GF-D8 (cell line): Measurements from ENCODE around the gene AFDN.
A peak's percentile ranks its signal among the peaks of the same experiment; 100 is the strongest.

ENCODE experiments used
- DNase-seq: peaks from one replicate; lab custom pipeline; 2025; lab: John Stamatoyannopoulos, UW

The AFDN gene

DNA sequence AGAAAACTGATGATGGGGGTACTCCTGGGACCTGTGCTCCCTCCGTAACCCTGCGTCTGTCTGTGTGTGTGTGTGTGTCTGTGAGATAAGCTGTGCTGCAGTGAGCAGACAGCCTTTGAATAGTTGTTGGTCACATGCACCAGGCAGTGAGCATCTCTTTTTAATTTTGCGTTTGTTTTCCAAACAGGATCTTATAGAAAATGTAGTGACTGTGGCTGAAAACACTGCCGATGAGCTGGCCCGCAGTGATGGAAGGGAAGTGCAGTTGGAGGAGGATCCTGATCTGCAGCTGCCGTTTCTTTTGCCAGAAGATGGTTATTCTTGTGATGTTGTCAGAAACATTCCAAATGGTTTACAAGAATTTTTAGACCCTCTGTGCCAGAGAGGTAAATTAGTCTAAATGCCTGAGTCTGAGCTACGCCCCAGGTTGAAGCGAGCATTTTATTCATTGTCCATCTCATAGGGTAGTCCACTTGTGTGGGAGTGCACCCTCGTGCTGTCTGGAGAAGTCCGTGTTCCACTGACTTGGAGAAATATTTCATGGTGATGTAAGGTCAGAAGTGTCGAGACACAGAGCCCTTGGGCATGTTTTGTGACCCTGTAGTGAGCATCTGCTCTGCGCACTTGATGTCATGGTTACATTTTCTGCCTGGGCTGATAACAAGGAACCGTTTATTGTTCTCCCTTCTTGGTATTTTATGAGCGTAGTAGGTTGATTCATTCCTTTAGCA lies 92.0 kb downstream of the AFDN start:
- DNase-seq, result no peak

DNA sequence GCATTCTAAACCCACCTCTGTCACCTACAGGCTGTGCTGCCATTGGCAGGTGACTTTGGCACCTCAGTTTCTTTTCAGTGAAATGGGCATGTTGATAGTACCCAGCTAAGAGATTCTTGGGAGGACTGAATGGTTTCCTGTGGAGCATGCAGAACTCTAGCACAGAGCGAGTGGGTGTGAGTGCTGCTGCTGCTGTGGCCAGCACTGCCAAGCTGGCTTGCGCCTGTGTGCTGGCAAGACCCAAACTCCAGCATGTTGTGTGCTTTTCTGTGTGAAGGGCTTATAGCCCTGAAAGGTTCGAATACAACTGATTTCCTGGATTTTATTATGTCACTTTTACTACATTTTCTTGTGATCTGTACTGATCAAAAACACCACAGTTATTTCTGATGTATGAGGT lies 92.6 kb downstream of the AFDN start:
- no peak for DNase-seq

DNA sequence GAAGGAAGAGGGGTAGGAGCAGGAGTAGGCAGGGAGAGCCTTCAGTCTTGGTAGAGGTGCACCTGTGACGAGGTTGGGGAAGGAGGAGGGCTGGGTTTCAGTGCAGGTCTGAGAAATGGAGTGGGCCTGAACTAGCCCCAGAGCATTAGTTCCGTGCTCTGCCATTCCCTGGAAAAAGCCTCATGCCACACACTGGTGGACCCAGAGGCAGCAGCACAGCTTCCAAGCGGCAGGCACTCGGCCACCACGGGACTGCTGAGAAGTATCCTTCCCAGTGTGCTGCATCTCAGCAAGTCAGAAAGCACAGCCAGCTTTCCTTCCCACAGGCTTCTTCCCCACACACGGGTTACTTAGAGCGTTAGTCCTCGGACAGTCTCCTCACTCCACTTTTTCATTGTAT lies 93.5 kb downstream of the AFDN start:
- DNase-seq, result no peak

DNA sequence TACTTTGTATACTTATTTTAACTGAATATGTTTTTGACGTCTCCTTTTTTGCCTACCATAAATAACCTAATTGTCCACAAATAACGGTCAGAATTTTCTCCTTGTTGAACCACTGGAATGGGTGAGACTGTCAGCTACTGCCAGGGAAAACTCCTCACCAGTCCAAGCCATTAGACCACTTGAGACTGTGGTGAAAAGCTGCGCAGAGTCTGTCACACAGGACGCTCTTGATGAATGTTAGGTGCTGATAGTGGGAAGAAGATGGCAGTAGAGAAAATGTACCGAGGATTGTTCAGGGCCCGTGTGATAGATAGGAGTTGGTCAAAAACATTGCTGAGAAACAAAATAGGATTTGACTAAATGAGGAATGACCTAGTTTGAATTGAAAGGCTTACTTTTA lies 95.1 kb downstream of the AFDN start:
- no peak for DNase-seq

DNA sequence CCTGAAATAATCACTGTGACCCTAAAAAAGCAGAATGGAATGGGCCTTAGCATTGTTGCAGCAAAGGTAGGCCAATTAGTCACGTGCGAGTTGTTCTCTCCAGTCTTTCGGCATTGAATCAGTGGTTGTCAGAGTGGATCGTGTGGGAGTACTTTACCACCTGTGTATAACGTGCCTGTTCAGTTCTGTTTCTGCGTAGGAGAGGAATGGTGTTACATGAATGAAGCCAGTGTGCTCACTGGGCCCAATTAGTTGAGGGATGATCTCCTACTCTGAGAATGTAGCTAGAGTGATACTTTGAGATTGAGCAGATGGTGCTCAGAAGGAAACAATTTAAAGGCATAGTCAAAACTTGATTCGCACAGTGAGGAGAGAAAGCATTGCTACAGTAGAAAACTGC lies 98.3 kb downstream of the AFDN start:
- DNase-seq, result no peak

DNA sequence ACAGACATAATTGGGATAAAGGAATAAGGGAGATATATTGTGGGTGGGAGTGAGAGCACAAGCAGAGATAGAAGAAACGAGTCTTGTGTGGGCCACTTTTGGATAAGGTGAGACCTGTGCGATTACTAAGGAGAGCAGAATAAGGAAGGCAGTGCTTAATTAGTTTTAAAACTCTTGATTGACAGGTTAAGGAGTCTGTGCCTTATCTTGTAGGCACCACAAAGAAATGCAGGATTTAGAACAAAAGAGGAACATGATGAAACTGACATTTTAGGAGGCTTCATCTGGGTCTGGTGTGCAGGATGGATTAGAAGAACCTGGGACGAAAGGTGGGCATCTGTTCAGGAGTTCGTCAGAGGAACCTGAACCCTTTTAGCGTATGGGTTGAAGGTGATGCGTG lies 100.5 kb downstream of the AFDN start:
- DNase-seq, result no peak

DNA sequence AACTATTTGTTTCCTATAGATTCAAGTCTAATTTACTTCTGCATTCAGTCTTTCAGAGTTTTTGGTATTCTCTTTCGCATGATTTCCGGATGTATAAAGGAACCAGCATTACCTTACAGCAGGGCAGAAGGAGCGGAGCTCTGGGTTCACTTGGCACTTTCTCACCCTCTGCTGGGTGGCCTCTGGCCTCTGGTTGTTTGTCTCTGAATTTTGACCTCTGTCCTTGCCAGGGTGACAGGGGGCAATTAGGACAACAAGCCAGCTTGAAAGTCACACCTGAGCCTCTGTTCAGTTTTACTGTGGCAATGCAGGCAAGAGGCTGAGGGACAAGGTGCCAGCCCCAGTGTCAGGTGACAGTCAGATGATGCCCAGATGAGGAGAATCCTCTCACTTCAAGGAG lies 101.4 kb downstream of the AFDN start:
- no peak for DNase-seq

DNA sequence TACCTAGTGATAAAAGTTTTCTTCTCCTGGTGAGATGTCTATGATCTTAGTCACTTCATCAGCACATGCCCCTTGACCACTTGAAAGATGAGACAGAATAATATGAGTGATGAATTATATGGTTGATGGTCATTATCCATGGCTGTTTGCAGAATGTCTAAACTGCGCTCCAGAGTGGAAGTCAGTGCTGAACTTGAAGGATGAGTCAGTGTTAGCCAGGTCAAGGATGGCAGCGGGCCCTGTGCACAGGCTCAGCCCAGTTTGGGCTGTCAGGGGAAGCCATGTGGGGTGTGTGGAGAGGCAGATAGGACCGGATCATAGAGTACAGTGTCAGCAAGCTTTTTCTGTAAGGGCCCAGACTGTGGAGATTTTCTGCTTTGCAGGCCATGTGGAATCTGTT lies 103.6 kb downstream of the AFDN start:
- DNase-seq, result no peak

DNA sequence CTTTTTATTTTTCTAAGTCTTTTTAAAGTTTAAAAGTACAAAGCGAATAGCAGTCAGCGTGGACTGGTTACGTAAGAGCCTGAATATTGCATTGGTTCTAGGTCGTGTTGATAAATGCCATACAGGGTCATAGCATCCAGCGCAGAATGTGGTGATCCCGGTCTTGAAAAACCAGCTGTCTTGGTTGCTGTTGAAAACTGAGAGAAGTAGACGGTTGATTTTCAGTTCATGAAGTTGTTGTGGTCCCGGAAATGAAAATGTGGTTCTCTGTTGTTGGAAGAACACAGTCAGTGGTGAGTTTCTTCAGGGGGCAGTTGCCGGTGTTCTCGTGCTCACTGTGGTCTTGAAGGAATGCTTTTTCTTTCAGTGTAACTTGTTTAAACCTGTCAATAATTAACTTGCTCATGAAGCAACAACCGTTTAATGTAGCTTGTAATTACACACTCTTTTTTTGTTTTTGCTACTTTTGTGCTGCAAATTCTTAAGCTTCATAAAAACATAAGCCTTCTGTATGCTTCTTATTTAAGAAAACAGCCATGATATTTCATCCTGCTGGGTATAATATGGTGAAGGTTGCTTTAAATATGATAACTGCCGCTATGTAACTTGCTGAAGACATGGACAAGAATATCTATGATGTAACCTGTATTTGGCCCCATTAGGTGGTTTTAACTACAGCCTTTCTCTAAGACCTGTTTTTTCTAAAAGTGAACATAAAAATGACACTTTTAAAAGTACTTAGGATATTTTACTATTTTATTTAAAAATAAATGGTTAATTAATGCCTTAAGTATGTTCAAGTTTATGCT lies 106.0 kb downstream of the AFDN start:
- DNase-seq, result no peak

DNA sequence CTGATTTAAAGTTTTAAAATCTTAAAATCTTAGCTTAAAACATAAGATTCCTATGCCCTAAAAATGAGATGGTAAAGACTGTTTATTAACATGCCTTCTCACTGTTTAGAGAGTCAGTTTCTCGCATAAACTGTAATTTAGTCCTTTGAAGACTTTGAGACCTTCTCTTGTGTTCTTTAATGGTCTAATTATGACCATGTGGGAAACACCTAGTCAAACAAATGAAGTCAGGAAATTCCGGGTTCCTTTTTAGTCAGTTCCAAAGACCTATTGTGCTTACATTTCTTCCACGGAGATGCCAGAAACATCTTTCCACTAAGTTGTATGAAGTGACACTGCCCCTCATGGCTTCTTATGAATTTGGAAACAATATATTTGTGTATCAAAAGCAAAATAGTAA lies 106.6 kb downstream of the AFDN start:
- DNase-seq, result no peak

DNA sequence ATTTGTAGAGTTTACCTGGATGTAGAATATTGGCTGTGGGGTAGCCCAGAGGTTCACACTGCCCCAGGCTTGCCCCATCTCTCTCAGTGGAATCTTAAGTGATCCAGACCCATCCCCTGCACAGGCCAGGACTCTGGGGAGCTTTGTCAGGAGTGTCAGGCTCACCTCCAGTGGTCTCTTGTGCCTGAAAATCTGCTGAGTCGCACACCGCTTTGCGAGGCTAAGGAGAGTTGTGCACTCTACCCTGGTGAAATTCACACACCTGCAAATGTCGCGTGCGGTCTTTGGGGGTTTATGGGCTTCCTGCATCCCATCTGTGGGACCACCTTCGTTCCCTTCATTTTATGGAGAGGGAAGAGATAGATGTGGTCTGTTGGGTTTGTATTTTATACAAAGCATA lies 107.1 kb downstream of the AFDN start:
- no peak for DNase-seq

DNA sequence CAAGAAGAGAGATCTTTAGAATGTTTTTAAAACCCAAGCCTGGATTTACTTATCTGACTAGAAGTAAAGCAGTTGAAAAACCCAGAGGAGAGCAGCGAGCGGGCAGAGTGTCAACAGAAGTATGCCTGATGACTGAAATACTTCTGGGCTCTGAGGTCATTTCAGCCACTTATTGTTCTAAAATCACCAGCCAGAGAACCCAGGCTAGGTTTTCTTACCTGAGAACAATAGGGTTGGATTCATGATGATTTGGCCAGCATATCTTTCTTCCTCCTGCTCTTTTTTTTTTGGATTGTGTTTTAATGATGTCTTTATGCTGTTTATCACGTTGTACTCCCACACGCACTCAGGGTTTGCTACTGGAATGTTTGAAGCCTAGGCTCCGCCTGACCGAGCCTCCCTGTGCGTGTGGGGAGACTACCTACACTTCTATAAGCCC lies 107.7 kb downstream of the AFDN start:
- no peak for DNase-seq

DNA sequence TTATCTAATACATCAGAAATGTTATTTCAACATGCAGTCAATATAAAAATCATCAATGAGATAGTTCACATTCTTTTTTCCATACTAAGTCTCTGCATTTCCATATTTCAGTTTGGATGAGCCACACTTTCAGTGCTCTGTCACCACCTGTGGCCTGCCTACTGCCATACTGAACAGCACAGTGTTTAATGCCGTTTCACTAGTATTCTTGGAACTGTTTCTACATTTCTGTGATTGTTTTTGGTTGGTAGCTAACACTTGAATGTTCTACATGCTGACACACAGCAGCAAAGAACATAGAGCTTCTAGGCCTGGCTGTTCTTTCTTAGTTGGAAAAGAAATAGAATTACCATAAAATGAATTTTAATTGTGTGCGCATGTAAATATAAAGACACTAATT lies 109.3 kb downstream of the AFDN start:
- no peak for DNase-seq

DNA sequence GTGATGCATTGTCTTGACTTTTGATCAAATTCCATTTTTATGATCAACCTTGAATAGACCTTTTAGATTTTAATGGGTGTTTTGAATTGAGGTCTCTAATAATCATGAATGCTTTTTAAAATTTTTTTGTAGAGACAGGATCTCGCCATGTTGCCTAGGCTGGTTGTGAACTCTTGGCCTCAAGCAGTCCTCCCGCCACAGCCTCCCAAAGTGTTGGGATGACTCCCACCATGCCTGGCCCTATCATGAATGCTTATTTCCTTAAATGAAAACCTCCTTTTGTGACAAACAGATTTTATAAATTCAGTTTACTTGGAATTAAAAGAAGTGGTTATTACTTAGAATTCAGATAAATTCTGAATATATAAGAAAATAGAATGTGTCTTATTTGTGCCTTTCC lies 110.6 kb downstream of the AFDN start:
- DNase-seq, result no peak

DNA sequence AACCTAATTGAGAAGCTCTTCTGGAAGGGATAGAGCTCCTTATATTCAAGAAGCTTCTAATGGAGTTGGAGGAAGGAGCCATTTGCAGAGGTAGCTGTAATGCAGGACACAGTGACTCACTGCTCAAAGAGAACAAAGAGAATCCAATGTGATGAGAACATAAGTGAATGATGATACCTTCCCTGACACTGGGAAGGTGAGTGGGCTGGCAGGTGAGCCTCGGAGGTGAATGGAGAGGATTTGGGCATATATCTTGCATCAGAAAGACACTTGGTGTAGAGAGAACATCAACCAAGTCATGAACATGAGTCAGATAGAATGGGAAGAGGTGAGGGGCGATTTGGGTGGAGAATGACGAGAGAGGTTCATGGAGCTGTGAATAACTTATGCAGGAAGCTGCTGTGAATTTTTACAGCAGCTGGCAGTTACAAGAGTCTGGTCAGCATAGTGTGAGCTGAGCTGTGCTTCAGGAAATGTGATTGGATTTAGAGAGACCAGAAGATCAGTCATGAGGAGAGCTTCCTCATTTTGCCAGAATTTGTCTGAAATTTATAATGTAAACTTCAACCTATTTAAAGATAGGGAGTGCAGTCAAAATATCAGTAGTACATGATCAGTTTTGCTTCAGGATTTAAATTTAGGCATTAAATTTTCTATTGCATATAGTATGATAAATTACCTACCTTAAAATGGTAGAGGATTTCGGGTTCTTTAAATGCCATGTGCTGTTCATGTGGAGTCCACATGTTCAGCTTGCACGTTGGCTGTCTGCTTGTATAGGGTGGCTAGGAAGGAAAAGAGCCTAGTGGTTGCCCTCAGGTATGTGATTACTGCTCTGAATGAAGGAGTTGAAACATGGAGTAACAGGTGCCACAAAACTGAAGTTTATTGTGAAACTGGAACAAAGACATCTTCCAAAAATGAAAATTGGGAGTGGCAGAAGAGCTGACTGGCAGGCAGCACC lies 111.5 kb downstream of the AFDN start:
- peak; percentile 44 for DNase-seq

DNA sequence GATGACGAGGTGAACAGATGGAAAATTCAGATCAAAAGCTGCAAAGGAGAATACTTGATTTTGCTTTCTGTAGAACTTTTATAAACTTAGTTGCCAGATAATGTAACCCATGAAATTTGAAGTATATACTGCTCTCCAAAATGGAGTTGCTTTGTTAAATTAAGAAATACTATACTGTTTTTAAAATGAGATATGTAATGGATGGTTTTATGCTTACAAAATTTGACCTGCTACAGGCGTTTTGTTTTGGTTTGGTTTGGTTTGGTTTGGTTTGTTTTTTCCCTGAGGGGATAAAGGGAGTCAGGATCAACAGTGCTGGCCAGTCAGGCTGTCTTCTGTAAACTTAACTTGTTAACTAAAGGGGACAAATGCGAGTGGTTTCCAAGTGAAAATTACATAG lies 115.1 kb downstream of the AFDN start:
- DNase-seq, result no peak

DNA sequence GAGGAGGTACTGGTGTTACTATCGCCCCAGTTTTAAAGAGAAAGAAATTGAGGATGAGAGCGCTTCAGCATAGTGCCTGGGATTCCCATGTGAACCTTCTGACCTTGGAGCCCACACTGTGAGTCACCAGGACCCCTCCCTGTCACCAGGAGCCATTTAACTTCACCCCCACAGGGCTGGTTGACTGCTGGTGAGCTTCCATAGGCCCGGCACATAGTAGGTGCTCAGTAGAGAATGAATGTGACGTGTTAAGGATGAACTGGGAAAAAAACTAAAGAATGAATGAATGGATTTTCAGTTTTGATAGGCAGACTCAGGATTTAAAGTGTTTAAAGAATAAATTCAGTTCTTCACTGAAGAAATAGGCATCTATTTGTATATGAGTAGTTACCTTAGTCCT lies 117.4 kb downstream of the AFDN start:
- DNase-seq, result no peak

DNA sequence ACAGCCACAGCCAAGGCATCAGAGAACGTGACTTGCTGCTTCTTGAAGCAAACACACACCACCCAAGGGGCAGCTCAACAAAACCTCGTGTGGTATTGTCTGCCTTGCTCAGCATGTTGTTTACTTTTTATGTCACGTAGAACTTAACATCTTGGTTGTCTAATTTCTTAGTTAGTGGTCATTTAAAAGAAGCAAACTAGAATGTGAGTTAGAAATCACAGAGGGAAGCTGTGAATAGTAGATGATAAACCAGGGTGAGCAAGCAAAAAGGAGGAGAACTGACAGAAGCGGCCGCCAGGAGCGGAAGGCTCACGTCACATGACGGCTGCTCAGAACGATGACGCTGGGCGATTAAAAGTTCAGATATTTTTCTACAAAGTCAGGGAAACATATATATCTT lies 119.3 kb downstream of the AFDN start:
- no peak for DNase-seq

DNA sequence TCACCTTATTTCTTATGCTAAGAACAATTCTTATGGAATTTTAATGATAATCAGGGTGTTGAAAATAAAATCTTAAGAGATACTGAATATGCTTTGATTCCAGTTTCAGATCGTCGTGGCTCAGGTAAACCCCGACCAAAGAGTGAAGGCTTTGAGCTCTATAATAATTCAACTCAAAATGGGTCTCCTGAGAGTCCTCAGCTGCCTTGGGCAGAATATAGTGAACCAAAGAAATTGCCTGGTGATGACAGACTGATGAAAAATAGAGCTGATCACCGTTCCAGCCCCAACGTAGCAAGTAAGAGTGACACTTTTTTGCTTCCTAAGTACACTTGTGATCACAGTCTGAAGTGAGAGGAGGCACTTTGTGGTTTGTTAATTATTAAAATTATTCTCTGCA lies 119.9 kb downstream of the AFDN start:
- no peak for DNase-seq

DNA sequence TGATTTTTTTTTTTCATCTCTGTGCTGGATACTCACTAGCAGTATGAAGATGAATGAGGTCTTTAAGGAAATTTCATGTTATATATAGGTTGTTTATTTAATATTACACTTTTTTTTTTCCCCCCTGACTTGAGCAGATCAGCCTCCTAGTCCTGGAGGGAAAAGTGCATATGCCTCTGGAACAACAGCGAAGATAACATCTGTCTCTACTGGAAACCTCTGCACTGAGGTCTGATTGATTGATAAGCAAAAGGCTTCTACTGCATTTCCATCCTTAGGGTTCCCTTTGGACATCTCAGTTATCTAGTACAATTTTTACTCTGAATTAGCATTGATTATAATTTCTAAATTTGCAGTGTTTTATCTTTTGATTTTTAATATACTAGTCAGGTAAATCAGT lies 121.0 kb downstream of the AFDN start:
- DNase-seq, result no peak

DNA sequence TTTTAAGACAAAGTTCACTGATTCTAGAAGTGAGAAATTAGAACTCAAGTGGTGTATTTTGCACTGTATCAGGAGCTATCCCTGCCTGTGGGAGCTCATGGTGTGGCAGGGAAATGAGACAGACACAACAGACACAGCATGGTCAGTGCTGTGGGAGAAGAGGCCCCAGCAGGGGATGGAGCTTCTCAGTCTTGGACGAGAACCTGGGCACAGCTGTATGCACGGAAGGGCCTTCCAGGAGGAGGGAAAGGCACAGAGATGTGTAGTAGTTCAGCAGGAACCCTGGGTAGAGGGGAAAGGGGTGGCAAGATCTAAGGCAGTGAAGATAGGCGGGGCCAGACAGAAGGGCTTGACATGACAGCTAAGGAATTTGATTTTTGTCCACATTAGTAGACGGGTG lies 122.0 kb downstream of the AFDN start:
- DNase-seq, result no peak

DNA sequence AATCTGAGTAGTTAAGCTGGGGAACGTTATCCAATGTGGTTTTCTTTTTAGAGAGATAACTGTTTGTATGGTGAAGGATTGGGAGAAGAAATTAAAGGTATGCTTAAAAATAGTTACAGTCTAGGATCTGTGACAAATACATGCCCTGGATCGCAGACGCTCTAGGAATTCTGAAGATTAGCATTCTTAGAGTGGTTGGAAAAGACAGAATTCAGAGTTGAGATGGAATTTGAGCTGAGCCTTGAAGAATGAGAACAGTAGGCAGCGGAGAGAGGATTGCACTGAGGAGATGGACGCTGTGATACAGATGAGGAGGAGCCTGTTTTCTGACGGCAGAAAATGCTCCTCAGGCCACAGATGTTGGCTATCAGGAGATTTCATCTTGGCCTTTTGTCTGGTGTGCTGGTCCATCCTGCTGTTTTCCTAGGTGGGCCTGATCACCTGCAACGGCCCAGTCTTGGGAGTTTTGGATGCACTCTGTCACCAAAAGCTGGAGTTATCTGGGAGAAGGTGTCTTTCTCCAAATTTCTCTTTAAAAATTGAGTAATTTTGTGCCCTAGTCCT lies 122.5 kb downstream of the AFDN start:
- DNase-seq, result no peak
